ENCODE measurements around the gene SDCBP2.
"Not testable (repeated sequence)": the region's sequence is repeated elsewhere in the genome, so short reads cannot be mapped to it uniquely, and the experiment has no call there.

The SDCBP2 gene

DNA sequence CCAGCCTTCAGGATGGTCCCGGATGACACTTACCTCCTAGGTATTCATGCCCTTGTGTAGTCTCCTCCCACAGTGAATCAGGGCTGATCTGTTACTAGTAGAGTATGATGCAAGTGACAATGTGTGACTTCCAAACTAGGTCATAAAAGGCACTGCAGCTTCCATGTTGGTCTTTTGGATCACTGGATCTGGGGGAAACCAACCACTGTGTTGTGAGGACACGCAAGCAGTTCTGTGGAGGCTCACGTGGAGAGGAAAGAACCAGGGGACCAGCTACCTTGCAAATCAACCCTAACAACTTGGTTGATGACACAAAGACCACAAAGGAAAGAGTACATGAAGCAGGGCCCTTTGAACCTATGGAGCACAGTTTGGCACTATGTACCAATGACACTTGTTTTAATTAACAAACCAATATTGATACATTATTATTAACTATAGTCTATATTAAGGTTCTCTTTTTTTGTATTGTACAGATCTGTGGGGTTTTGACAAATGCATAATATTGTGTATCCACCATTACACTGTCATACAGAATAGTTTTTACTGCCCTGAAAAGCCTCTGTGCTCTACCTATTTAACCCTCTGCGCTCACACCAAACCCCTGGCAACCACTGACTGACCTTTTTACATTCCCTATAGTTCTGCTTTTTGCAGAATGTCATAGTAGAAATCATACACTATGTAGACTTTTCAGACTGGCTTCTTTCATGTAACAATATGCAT is 16.3 kb upstream of the SDCBP2 start:
- Histone ChIP-seq H3K27ac (ENCODE audit: low read length) (no peak overlapping the region), H4K20me1 (ENCODE audit: insufficient read depth, low read length) (0 out of 2 replicates have a peak, but pooled peaks cover under 1% of the 10 kb centered on the region), H3K4me2 (ENCODE audit: low read length) (no peak overlapping the region), H3K9me3 (ENCODE audit: insufficient read depth, low read length) (no peaks in the 10 kb centered on the region), H3K27me3 (ENCODE audit: low read depth, low read length) (no peaks in the 10 kb centered on the region), H3K9ac (ENCODE audit: low read length) (no peak overlapping the region), H3K79me2 (ENCODE audit: low read length) (no peaks in the 10 kb centered on the region), H3K36me3 (replicated peaks; ENCODE audit: low read depth, low read length) (peaks cover 3% of the 10 kb centered on the region), H3K4me3 (ENCODE audit: low read length) (no peak overlapping the region), H2AFZ (ENCODE audit: low read depth, low read length) (no peak overlapping the region), H3K4me1 (ENCODE audit: low read length) (no peaks in the 10 kb centered on the region)
- TF ChIP-seq EZH2phosphoT487 (IDR thresholded peaks at IDR 0.05; ENCODE audit: low read depth): no peak
- TF ChIP-seq, protein P1, sequence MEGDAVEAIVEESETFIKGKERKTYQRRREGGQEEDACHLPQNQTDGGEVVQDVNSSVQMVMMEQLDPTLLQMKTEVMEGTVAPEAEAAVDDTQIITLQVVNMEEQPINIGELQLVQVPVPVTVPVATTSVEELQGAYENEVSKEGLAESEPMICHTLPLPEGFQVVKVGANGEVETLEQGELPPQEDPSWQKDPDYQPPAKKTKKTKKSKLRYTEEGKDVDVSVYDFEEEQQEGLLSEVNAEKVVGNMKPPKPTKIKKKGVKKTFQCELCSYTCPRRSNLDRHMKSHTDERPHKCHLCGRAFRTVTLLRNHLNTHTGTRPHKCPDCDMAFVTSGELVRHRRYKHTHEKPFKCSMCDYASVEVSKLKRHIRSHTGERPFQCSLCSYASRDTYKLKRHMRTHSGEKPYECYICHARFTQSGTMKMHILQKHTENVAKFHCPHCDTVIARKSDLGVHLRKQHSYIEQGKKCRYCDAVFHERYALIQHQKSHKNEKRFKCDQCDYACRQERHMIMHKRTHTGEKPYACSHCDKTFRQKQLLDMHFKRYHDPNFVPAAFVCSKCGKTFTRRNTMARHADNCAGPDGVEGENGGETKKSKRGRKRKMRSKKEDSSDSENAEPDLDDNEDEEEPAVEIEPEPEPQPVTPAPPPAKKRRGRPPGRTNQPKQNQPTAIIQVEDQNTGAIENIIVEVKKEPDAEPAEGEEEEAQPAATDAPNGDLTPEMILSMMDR (IDR thresholded peaks at IDR 0.05; ENCODE audit: low read depth, low read length): no peak

DNA sequence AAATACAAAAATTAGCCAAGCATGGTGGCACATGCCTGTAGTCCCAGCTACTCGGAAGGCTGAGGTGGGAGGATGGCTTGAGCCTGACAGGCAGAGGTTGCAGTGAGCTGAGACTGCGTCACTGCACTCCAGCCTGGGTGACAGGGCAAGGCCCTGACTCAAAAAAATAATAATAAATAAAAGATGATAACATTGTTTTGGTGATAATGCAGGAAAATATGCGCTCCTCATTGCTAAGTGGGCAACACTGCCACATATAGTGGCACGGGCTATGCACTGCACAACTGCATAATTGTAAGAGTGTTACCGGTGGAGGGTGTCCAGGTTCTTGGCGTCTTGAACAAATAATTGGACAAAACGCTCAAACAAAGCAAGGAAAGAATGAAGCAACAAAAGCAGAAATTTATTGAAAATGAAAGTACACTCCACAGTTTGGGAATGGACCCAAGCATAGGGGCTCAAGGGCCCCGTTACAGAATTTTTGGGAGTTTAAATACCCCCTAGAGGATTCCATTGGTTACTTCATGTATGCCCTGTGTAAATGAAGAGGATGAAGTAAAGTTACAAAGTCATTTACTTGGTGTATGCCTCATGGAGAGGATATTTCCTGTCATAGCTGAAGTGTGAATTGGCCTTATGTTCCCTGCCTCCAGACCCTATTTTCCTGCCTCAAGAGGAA is 14.6 kb upstream of the SDCBP2 start:
- not testable (repeated sequence) for H3K27ac ChIP-seq (ENCODE audit: low read length); H3K4me2 ChIP-seq (ENCODE audit: low read length); H3K27me3 ChIP-seq (ENCODE audit: low read depth, low read length); H3K36me3 ChIP-seq (replicated peaks; ENCODE audit: low read depth, low read length); H3K4me3 ChIP-seq (ENCODE audit: low read length); H3K79me2 ChIP-seq (ENCODE audit: low read length); H4K20me1 ChIP-seq (ENCODE audit: insufficient read depth, low read length); H3K9ac ChIP-seq (ENCODE audit: low read length); H2AFZ ChIP-seq (ENCODE audit: low read depth, low read length); H3K9me3 ChIP-seq (ENCODE audit: insufficient read depth, low read length); H3K4me1 ChIP-seq (ENCODE audit: low read length)

DNA sequence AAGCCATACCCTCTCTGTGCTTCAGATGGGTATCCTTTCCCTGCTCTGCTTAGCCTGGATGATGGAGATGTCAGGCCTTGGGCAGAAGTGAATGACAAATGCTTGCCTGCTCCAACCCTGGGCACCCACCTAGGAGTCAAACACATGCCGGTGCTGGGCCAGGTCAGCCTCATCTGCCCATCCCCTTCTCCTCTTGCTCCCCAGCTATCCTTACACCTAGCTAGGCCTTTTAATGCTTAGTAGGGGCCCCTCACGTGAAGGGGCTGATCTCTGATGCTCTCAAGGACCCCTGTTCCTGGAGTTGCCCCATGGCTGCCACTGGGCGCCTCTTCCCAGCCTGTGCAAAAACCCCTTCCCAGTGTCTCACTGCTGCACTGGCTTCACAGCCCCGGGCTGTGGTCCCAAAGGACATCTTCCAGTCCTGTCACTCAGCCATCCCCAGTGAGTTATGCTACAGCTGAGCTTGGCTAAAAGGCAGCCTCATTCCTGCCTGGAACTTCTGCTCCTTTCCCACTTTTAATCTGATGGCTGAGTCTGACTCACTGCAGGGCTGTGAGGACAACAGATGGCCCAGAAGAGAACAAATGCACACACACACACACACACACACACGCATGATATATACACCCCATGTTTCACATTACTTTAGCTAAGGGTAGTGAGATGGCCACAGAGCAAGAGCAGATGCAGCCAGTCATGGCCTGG is 12.8 kb upstream of the SDCBP2 start:
- H4K20me1 ChIP-seq (ENCODE audit: insufficient read depth, low read length): peaks cover 4% of the 10 kb centered on the region; the same call in 1 of the 2 replicates

DNA sequence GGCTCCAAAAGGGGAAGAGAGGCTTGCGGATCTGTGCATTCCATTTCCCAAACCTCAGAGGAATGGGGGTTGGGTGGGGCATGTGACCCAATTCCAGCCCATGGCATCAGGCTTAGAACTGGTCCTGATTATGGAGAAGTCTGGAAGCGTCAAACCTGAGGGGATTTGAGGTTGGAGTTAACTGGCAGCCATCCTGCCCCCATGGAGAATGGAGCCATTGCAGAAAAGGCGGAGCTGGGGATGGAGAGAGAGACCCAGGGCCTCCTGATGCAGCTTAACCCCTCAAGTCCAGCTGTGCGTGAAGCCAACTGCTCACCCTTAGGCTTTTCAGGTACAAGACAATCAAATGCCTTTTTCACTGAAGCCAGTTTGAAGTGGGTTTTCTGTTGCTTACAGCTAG is 9.9 kb upstream of the SDCBP2 start:
- H3K4me1 ChIP-seq (ENCODE audit: low read length): peaks cover 9% of the 10 kb centered on the region
- no peaks in the 10 kb centered on the region for H3K27me3 ChIP-seq (ENCODE audit: low read depth, low read length)
- H3K9me3 ChIP-seq (ENCODE audit: insufficient read depth, low read length): no peaks in the 10 kb centered on the region
- H3K36me3 ChIP-seq (replicated peaks; ENCODE audit: low read depth, low read length): peaks cover 5% of the 10 kb centered on the region
- H3K4me3 ChIP-seq (ENCODE audit: low read length): no peak overlapping the region
- H3K27ac ChIP-seq (ENCODE audit: low read length): no peak overlapping the region
- no peak for TF ChIP-seq EZH2phosphoT487 (IDR thresholded peaks at IDR 0.05; ENCODE audit: low read depth)
- TF ChIP-seq, protein P1 (IDR thresholded peaks at IDR 0.05; ENCODE audit: low read depth, low read length): no peak
- H2AFZ ChIP-seq (ENCODE audit: low read depth, low read length): no peak overlapping the region
- no peaks in the 10 kb centered on the region for H3K79me2 ChIP-seq (ENCODE audit: low read length)
- H4K20me1 ChIP-seq (ENCODE audit: insufficient read depth, low read length): peaks cover 21% of the 10 kb centered on the region
- H3K9ac ChIP-seq (ENCODE audit: low read length): no peak overlapping the region
- H3K4me2 ChIP-seq (ENCODE audit: low read length): no peak overlapping the region

More for the DNA sequence above, 12.8 kb upstream of the SDCBP2 start:
- Histone ChIP-seq H3K4me1 (ENCODE audit: low read length) (peaks cover 9% of the 10 kb centered on the region), H3K36me3 (replicated peaks; ENCODE audit: low read depth, low read length) (no peaks in the 10 kb centered on the region), H3K27ac (ENCODE audit: low read length) (no peak overlapping the region), H3K79me2 (ENCODE audit: low read length) (no peaks in the 10 kb centered on the region), H3K4me2 (ENCODE audit: low read length) (no peak overlapping the region), H3K27me3 (ENCODE audit: low read depth, low read length) (no peaks in the 10 kb centered on the region), H3K9ac (ENCODE audit: low read length) (no peak overlapping the region), H2AFZ (ENCODE audit: low read depth, low read length) (no peak overlapping the region), H3K4me3 (ENCODE audit: low read length) (no peak overlapping the region), H3K9me3 (ENCODE audit: insufficient read depth, low read length) (no peaks in the 10 kb centered on the region)
- TF ChIP-seq, protein P1 (IDR thresholded peaks at IDR 0.05; ENCODE audit: low read depth, low read length): no peak
- TF ChIP-seq EZH2phosphoT487 (IDR thresholded peaks at IDR 0.05; ENCODE audit: low read depth): no peak

Measured in OCI-LY3 (cell line).